HG02588 (cell line): ENCODE measurements around the gene USP31.
"Not testable (repeated sequence)": the region's sequence is repeated elsewhere in the genome, so short reads cannot be mapped to it uniquely, and the experiment has no call there.

Experiments
- ATAC-seq: cut with Tn5 transposase; IDR thresholded peaks from one replicate; pipeline ENCODE4 v1.9.1; 2021; ENCODE audit warnings: mild to moderate bottlenecking, moderate library complexity; ENCODE audit not compliant: unreplicated experiment

The USP31 gene

DNA sequence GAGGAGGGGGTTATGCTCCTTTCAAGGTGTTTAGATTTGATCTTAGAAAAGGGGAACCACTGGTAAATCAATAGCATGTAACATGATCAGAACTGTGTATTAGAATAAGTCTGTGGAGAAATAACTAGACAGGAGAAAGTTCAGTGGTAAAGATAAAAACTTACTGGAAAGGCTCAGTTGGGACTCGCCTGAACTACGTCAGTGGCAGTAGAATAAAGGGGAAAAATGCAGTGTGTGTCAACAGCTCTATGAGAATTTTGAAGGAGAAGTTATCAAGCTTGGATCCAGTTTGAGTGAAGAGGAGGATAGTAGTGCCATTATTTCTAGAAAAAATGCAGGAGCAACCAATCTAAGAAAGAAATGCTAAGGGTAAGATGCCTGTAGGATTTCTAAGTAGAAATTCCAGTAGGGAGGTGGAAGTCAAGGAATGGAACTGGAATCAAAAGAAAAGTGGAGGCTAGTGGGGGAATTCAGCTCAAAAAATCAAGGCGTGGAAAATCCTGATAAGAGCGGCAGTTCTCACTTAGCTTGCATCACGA is 48.2 kb downstream of the USP31 start:
- ATAC-seq, result no peak

DNA sequence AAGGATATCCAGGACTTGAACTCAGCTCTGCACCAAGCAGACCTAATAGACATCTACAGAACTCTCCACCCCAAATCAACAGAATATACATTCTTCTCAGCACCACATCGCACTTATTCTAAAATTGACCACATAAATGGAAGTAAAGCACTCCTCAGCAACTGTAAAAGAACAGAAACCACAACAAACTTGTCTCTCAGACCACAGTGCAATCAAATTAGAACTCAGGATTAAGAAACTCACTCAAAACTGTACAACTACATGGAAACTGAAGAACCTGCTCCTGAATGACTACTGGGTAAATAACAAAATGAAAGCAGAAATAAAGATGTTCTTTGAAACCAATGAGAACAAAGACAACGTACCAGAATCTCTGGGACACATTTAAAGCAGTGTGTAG is 52.8 kb downstream of the USP31 start:
- not testable (repeated sequence) for ATAC-seq

DNA sequence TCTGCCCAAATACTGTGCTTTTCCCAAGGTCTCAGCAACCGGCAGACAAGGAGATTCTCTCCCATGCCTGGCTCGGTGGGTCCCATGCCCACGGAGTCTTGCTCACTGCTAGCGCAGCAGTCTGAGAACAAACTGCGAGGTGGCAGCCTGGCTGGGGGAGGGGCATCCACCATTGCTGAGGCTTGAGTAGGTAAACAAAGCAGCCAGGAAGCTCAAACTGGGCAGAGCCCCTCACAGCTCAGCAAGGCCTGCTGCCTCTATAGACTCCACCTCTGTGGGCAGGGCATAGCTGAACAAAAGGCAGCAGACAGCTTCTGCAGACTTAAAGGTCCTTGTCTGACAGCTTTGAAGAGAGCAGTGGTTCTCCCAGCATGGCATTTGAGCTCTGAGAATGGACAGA is 55.1 kb downstream of the USP31 start:
- ATAC-seq, result not testable (repeated sequence)

DNA sequence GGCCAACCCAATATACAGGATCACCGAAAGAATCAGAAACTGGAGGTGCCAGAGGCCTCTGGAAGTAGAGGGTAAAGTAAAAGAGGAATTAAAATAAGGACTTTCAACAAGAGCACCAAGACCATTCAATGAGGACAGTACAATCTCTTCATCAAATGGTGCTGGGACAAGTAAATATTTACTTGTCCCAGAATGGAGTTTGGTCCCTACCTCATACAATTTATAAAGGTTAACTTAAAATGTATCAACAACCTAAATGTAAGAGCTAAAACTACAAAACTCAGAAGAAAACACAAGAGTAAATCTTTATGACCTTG is 56.5 kb downstream of the USP31 start:
- ATAC-seq, result no peak

DNA sequence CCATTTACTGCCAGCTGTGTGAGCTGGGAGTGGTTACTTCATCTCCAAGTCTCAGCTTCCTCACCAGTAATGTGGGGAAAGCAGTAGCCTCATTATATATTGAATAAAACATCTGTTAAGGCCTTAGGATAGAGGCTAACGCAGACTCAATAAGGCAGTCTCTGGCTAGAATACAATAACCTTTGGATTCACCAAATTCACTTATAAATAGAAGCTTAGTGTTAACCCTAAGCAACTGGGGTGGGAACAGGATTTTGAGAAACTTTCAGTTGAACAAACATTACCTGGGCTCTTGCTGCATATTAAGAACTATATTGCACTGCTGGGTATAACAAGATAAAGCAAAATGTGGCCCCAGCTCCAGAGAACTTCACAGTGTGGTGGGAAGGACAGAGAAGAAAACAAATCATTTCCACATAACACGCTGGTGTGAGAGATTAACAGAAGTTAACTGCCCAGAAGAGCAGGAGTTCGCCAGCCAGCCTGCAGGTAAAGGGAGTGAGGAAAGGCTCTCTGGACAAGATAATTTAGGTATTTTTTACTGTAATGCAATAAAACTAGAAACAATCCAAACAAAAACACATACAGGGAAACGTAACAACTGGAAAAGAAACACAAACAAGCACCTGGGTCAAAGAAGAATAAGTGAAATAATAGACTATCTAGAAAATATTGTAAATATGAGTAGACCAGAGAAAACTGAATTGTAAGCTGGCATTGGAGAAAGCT is 57.0 kb downstream of the USP31 start:
- no peak for ATAC-seq

DNA sequence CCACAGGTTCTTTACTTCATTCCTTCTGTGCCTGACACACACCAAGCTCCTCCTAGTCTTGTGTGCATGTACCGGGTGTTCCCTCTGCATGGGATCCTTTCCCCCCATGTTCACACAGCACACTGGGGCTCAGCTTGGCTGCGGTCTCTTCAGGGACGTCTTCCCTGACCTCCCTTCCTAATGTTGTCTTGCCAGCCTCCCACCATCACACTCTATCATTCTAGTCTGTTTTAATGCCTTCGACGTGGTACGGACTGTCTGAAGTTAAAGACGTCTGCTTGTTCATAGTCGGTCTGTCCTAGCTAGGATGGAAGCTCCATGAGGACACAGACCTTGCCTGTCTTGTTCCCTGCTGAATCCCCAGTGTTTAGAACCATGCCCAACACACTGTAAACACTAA is 60.1 kb downstream of the USP31 start:
- no peak for ATAC-seq

DNA sequence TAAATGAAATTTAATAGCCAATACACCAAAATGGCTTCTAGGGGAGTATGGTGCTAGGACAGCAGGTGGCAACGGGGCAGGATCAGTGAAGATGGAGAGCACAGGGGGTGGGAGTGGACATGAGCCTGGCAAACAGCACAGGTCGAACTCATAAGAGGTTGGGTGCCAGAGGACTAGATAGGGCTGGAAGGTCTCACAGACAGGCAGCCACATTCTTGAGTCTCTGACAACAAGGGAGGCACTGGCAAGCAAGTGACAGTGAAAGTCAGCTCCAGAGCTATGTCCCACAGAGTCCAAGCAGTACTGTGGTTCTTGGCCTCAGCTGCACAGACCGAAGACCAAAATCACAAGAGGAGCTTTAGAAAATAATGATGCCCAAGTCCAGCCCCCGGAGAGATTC is 61.2 kb downstream of the USP31 start:
- no peak for ATAC-seq

DNA sequence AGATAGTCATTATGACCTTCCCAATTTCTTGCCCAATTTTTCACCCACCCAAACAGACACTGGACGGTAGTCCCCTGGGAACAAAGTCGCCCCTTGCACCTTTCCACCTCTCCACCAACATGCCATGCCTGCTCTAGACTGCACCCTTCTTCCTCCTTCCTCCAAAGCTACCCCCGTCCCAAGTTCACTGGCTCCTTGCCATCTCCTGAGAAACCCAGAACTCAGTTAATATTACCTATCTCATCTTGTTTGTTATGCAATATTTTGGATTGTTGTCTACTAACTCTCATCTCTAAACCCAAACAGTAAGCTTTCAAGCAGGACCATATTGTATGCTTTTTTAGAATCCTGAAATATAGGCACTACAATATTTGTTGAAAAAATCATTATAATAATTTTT is 63.3 kb downstream of the USP31 start:
- ATAC-seq, result no peak

DNA sequence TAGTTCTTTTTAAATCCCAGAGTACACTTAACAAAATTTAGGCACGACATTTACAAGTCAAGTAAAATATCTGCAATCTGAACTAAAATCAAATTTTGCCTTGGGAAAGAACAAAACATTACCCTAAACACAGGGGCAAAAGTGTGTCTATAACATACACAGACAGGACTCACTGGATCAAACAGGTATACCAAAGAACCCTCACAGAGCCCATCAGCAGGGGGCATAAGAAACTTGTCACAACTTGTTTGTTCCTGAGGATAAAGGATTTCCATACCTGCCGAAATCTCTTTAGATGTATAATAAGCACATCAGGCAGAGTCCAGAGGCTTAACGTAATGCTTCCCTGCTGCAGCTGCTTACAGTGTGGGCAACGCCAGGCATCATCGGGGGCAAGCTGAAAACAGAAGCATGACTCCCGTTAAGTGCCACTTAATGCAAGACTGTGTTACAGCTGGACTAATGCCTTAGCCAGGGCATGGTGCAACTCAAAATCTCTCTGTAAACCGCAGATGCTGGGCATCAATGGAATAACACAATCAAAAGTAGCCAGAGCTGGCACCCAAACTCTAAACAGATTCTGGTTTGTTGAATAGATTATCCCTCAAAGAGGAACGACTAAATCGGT is 67.0 kb downstream of the USP31 start:
- no peak for ATAC-seq

DNA sequence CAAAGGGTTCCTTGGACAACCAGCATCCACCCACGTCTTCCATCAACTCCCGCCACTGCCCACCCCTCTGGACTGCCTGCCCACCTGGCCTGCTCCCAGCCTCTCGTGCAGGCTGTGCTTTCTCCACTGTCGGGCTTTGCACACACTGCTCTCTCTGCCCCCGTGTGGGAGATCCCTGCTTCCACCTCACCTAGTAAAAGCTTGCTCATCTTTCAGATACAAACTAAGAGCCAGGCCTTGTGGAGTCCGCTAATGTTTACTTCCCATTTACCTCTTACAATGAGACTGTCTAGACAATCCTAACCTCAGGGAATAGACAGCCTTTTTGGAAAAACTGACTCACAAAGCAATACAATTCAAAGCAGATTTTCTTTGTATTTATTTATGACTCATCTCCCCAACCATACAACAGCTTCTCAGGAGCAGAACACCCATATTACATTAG is 67.6 kb downstream of the USP31 start:
- no peak for ATAC-seq

DNA sequence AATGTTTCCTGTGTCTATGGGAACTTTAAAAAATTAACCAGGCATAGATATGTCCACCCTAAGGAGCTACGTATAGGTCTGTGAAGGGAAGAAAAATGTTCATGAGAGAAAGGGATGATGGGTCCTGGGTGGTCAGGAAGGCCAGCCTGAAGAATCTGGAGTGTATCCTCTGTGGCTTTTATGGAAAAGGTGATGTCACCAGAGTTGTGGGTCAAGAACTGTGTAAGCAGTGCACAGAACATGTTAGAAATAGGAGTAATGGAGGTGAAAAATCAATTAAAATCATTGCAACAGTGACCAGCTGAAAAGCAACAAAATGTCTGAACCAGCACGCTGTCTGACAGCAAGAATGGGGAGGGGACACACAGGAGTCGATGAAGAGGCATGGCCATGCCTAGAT is 68.5 kb downstream of the USP31 start:
- no peak for ATAC-seq

DNA sequence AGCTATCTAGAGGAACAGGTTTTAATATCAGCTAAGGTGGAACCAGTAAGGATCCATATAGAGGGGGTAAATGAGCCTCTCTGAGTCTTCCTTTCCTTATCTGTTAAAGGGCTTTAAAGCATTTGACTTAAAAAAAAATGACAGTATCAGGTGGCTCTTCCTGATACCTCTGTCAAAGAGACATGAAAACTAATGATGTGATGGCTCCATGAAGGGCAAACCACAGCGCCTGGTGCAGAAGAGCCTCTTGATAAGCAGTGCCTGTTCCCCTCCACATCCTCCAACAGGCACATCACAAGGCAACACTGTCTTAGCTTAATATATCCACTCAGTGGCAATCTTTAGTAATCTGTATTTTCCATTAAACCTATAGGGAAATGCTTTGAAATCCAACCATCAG is 68.9 kb downstream of the USP31 start:
- ATAC-seq, result no peak

DNA sequence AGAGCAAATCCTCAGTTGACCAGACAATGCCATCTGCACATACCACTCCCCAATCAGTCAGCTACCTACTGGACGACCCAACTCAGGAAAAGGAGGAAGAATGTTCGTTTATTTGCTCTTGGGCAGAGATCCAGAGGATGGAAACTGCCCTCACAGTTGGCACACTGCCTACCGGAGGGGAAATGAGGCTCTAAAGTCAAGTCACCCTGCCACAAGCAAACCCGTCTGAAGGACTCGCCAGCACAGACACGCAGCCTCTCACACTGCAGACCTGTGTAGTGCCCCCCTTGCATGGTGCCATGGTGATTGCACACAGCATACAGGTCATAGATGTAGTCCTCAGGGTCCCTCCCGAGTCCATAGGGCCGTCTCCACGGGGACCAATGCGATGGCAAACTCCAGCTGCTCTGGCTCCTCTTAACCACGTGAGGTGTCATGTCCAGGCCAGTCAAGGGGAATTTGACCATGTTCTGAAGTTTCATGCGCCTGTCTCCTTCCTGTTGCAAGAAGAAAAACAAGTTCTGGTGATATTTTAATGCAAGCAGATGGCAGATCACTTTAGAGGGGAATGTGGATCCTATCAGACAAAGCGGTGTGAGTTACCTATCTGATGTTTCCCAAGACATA is 69.5 kb downstream of the USP31 start:
- no peak for ATAC-seq

DNA sequence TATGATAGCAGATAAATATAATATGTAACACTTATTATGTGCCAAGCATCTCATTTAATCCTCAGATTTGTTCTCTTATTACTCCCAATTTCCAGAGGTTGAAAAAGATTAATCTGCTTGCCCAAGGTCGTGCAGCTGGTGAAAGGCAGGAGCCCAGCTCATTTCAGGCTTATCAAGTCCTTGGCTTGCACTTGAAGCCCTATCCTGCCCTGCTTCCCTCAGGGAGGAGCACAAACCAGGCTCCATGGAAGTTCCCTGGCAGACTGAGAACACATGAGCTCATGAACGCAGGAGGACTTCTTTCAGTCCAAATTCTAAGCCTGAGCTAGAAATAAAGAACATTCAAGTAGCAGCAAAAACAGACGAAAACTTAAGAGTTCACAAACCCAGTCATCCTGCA is 74.8 kb downstream of the USP31 start:
- no peak for ATAC-seq

DNA sequence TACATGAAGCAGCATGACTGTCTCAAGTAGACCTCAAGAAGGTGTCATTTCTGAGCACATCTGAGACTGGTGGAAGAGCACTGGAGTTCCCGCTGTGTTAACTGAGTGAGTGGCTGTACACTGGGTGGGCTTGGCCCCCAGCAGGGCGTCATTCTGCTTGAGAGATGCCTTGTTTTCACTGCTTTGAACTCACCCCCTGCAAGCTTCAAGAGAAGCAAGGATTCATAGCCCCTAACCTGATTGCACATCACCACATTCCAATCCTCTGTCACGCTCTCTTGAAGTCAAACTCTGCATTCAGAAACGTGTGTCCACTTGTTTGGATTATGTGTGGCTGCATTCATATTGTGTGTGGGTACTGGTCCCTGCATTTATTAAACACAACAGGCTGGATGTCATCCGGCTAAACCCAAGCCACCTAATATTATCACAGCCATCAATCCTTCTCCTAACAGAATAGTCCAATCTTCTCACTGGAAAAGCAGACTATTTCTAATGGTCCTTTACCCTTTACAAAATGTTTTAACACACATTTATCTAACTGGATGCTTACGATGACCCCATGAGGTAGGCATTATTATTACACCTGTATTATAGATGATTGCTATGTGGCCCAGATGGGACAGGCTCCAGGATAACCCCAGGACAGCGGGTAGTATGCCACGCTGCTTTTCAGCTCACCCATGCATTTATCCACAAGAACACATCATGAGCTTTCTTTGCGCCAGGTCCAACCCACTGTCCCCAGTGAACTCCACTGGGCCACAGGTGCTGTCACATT is 76.3 kb downstream of the USP31 start:
- ATAC-seq, result no peak

DNA sequence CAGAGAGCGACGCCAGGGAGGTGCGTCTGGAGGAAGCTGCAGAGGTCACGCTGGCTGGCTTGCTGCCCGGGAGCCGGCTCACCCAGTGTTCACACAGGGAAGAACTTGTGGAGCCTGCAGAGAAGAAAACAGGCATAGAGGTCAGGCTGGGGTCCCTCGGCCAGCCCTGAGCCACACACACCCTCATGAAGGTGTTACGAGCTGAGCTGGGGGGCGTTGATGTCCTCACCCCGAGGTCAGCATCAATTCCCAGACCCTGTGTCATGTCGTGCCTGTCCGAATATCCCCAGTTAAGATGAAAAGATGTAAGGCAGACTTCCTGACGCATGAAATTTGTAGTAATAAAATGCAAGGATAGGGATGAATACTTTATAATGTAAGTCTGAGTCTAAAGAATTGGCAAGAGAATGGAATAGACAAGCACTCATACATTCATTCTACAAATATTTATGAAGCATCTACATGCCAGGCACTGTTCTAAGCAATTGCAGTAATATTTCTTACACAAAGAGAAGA is 77.1 kb downstream of the USP31 start:
- ATAC-seq, result no peak

DNA sequence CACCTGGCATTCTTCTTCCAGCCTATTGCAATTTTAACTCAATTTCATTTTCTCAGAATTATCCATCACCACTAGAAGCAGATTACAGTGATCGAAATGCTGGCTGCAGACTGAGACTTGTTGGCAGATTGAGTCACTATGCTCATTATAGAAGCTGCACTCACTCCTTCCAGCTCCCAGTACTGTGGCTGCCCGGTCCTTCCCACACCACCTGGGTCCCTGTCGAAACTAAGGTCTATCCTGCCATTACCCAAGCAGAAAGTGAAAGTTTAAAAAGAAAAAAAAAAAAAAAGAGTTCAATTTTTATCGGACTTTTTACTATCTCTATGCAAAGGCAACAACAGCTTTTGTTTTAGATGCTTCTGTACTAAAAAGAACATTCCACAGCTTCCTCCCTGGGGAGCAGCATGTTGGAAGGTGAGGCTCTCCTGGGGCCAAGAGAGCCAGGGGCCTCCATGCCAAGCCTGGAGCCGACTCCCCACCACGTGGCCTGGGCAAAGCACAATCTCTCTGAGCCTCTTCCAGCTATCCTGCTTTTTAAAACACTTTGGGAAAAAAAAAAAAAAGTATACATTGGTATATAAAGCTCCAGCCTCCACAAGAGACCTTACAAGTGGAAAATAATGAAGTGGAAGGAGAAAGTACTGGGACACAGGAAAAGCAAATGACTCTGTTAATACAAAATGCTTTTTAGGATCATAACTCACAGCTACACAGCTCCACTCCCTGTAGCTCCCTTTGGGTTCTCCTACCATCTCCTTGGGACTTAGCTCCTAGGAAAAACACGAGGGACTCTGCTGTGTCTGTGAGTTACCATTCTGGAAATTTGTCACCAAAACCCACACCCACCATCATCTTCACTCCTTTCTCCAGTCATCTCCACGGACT is 77.8 kb downstream of the USP31 start:
- no peak for ATAC-seq

DNA sequence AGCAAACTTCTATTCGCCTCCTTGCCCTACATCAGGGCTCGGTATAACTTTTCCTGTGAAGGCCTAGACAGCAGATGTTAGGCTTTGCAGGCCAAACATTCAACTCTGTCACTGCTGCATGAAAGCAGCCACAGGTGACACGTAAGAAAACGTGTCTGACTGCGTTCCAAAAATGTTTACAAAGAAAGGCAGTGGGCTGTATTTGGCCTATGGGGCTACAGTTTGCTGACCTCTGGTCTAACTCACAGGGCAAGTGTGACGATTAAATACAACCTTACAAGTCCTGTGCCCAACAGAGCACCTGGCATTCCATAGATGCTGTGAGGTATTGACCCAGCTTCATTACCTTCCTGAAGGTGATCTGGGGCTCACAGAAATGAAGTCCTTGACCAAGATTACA is 79.4 kb downstream of the USP31 start:
- no peak for ATAC-seq

DNA sequence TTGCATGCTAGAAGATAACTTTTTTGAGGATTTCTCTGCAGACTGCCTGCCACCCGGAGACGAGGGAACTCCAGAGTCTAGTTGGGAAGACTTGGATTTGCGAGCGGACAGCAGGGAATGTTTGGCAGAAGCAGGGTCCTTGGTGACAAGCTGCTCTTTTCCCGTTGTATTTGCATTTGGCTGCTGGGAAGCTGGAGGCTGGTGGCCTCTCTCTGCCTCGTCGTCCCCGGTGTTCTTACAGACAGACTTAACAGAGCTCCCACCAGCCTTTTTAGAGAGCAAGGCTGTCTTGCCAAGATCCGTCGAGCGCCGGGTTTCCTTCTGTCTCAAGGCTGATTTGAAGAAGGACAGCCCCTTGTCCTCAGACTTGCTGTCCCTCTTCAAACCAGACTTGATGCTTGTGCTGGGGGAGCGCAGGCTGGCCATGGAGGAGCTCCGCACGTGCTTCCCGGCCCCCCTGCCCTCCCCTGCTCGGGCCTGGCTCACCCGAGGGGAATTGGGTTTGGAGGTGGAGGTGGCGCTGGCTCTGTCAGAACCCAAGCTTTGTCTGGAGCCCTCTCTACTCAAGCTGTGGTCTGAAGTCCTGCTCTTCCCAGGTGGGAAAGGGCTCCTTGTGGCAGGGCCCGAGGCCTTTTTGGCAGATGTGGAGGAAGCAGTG is 81.0 kb downstream of the USP31 start:
- no peak for ATAC-seq

DNA sequence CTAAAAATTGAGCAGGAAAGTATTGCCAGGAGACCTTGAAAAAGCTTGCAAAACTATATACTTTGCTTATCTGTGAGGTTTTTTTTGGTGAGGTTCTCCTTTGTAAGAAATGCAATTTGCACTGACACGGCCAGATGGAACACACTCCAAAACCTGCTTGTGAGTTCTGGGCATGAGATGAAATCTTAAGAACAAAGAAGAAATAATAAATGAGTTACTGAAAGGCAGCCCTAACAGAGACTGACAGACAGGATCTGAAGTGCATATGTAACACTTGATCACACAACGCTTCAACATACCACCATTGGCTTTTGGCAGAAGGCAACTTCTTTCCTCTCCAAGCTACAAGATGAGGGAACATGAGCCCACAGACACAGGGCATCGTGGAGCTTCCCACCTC is 82.6 kb downstream of the USP31 start:
- no peak for ATAC-seq
